ENCODE data around the gene SMYD3.
"Not testable (repeated sequence)": the region's sequence is repeated elsewhere in the genome, so short reads cannot be mapped to it uniquely, and the experiment has no call there.

Gene SMYD3

GRCh38 chr1:245774196-245774595 lies 732.9 kb downstream of the SMYD3 start:
- no peak for DNase-seq

GRCh38 chr1:245773344-245773743 lies 733.7 kb downstream of the SMYD3 start:
- DNase-seq, result no peak

GRCh38 chr1:245772739-245773138 lies 734.3 kb downstream of the SMYD3 start:
- DNase-seq, result no peak

GRCh38 chr1:245772325-245772724 lies 734.8 kb downstream of the SMYD3 start:
- DNase-seq, result no peak

DNA sequence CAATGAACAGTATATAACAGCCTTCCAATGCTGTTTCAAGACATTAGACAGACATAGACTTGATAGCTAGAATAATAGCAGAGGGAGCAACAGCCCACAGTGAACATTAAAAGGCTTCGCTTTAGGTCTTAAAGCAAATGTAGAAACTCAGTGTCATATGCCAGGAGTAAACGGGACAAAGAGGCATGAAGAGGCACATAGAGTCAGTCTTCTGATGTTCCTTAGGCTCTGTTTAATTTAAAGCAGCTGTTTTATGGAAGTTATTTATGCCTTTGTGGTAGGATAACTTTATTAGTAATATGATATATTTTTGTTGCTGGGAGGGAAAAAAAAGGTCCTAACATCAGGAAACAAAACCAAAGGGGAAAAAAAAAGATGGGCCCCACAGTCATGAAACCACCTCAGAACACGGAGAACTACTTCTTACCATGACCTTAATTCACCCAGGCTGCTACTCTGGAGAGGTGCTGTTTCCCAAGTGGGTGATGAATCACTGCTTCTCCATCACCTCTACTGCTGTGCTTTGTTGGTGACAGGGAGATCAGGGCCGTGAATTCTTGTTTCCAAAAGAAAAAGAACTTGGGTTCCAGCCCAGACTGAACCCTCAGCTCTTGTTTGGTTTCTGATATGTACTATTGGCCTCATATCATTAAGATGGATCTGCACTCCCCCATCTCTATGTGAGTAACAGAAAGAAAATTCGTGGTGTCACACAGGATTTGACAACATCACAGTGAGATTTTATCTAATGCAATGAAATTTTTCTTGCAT lies 735.4 kb downstream of the SMYD3 start:
- no peak for DNase-seq

- no peak for DNase-seq
Observed at GRCh38 chr1:245770156-245770555, 736.9 kb downstream of the SMYD3 start.

- DNase-seq, result no peak
Observed at GRCh38 chr1:245768596-245768995, 738.5 kb downstream of the SMYD3 start.

DNA sequence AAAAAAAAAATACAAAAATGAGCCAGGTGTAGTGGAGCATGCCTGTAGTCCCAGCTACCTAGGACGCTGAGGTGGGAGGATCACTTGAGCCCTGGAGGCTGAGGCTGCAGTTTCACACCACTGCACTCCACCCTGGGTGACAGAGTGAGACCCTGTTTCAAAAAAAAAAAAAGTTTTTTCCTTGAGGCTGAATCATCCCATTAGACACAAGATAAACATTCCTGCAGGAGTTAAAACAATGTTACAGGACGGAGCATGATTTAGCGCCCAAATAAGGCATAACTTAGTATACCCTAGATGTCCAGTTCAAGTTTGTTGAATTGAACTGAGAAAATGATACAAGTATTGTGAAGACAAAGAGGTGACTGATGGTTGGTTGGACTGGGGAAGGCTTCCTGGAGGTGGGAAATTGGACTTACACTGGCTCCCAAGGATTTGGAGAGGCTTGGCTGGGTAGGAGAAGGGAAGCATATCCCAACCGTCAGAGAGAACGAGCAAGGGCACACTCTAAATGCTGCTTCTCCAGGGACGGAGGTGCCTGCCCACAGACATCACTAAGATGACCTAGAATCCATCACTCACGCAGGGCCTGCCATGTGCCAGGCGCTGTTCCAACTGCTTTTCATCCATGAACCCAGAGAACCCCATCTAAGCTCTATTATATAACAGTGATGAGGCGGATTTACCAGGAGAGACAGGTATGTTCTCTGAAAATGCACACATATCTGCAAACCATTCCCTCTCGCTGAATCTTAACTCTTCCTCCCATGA lies 741.7 kb downstream of the SMYD3 start:
- DNase-seq, result no peak

DNA sequence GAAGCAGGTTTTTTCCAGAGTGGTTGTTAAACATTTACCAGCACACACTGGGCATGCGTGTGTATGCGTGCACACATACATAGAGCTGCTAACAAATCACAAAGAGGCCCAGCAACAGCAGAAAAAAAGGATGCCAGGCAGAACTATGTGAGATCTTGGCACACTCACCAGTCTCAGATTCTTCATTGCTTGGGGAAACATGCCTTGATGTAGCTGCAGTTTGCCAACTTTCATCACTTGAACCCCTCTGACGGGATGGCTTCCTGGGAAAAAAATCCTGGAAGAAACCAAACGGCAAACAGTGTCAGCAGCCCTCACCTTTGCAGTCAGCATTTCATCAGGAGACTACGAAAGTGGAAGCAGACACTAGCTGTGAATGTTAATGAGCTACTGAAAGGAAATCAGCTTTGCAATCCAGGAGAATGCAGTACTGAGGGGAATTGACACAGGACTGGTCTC lies 743.2 kb downstream of the SMYD3 start:
- no peak for DNase-seq

GRCh38 chr1:245762396-245762910 lies 744.6 kb downstream of the SMYD3 start:
- no peak for DNase-seq

GRCh38 chr1:245760301-245760700 lies 746.8 kb downstream of the SMYD3 start:
- DNase-seq, result no peak

DNA sequence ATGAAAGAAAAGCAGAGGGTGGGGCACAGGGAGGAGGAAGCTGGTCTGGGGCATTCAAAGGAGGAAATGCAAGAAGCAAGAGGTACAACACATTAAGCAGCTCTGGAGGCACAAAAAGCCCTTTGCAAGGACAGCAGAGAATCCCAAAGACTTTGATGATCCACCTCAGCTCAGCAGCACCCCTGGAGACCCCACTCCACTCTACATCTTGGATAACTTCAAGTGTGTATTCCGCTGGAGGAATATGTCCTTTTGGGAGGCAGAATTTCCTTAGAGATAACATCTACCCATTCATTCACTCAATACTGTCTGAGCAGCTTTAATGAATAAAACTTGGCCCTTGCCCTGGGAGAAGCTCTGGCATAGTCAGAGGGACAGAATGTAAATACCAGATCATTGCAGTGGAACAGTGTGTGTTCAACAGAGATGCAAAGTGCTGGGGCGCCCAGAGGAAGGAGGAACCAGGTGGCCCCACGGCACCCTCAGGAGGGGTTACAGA lies 752.6 kb downstream of the SMYD3 start:
- DNase-seq, result no peak

DNA sequence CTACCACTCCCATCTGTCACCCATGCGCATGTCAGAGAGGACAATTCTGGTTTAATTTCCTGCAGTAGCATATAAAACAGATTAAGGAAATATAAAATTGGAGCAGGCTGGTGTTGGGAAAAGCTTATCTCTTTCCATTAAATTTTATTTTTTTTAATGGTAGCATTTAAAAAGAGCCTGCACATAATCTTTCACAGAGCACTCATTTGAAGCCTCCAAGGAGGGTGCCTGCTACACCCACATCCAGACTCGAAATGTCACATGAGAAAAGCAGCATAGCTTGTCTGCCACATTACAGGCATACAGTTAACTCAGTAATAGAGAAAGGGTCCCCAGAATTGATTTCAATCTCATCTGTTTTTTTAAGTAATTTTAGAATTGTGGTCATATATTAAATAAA lies 753.3 kb downstream of the SMYD3 start:
- no peak for DNase-seq

GRCh38 chr1:245752561-245752960 lies 754.5 kb downstream of the SMYD3 start:
- DNase-seq, result no peak

DNA sequence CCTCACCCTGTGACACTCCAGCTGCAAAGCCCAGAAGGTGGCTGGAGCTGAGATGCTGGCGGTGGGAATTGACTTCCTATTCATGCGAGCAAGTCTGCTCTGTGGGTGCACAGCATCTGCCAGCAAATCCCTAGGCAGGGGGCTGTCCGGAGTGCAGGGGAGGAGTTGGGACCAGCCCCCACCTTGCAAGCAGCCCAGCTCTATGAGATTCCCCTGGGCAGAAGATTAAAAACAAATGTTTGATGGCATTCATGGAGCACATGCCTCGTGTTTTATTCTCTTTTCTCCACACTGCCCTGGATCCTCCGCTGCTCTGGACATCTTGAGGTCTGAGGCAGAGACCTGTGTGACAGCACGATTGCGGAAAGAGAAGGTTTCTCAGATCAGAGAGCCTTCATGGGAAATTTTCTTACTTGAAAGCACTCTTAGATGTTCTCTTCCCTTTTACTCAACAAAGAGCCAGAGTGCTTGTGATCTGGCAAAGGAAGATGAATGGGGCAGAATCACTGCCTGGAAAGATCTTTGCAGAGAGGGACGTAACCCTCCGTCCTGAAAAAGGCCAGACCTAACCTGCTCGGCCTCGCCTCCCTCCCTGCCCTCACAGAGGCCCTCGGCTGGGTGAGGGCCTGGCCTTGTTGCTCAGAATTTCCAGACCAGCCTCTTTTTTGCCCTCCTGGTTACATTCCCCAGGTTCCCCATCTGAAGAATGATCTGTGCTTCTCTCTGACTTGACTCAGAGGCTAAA lies 755.2 kb downstream of the SMYD3 start:
- DNase-seq, result no peak

DNA sequence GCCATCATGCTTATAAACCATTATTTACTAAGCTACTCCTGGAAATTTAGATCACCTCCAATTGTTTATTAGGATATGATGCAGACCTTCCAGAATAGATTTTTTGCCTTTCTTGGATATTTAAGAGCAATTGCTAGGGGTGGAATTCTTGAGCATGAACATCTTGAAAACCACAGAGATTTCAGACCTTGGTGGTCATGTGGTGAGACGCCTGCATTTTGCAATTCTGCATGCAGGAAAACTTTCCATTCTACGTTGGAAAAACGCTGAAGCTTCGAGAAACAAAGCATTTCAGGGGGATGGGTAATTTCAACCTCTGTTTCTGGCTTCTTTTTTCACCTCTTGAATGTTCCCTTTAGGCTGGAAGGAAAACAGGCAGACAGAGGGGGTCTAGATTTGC lies 756.0 kb downstream of the SMYD3 start:
- no peak for DNase-seq

DNA sequence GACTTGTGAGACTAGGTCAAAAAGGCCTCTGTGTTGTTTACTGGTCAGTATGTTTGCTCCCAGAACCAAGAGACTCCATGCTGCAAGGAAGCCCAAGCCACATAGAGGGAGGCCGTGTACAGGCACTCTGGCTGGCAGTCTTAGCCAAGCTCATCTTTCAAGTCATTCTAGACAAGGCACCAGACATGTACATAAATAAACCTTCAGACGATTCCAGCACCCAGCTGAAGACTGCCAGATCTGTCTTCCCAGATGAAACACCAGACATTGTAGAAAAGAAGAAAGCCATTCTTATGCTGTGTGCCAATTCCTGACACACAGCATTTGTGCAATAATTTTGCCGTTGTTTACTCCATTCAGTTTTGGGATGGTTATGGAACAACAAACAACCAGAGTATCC lies 756.8 kb downstream of the SMYD3 start:
- no peak for DNase-seq

DNA sequence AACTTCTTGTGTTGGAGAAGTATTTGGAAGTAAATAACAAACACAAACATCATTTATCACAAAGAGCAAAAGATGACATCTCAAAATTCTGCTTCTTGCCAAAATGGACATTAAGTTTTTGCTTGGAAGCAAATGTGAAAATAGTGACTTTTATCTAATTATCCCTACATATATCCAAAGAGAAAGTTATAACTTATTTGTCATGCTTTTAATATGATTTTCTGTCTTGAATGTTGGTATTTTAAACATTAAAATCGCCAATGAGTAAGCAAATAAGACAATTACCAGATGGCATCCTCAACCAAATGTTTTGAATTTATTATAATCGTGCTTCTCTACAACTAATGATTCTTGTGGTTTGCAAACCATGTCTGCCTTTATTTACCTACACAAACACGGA lies 758.0 kb downstream of the SMYD3 start:
- DNase-seq, result no peak

DNA sequence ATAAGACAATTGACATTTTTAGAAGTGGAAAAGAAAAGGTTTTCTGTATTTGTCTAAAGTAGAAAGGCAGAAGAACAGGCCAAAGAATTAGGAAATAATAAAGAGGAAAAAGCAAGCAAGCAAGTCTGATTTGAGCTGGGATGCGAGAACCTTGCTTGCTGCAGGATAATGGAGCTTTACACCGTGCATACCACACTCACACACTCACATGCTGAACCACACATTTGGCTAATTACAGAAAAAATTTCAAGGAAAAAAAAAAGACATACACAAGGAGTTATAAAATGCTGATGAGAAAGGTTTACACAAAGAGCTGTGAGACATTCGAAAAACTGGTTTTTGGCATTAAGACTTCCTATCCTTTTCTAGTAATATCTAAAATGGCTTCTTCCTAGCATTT lies 758.4 kb downstream of the SMYD3 start:
- no peak for DNase-seq

DNA sequence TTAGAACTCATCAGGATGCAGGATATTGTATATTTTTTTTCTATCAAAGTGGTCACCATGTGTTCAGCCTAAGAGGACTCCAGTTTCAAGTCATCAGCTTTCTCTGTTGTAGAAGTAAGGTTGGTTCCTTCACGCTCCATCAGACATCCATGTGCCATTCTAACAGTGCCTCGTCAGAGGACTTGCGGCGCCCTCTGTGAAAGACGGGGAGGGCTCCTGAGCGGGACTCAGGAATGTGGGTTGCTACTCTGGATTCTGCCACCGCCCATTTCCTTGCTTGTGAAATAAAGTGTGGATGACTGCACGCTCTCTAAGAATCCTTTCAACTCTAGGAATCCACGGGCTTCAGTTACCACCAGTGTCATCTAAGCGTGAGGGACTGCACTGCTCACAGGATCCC lies 758.8 kb downstream of the SMYD3 start:
- no peak for DNase-seq

- no peak for DNase-seq
Observed at GRCh38 chr1:245742896-245743295, 764.2 kb downstream of the SMYD3 start.

- not testable (repeated sequence) for DNase-seq
Observed at GRCh38 chr1:245740336-245740735, 766.7 kb downstream of the SMYD3 start.

DNA sequence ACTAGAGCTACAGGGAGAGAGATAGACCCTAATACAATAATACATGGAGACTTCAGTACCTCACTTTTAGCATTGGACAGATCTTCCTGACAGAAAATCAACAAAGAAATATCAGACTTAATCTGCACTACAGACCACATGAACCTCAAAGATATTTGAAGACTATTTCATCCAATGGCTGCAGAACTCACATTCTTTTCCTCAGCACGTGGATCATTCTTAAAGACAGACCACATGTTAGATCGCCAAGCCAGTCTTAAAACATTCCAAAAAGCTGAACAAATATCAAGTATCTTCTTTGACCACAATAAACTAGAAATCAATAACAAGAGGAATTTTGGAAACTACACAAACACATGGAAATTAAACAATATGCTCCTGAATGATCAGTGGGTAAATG lies 776.3 kb downstream of the SMYD3 start:
- no peak for DNase-seq

Measured in CD4-positive, alpha-beta T cell treated with Interleukin-21 for 1 hour (primary cell).